ENCODE results near the gene PIWIL1. TPM values are rescaled to one million over a fixed set of nuclear protein-coding genes. Genes with fewer than 3 reads are reported as not detected.

Gene PIWIL1
- total RNA-seq, 1 experiment from 2014 or later: not detected

DNA sequence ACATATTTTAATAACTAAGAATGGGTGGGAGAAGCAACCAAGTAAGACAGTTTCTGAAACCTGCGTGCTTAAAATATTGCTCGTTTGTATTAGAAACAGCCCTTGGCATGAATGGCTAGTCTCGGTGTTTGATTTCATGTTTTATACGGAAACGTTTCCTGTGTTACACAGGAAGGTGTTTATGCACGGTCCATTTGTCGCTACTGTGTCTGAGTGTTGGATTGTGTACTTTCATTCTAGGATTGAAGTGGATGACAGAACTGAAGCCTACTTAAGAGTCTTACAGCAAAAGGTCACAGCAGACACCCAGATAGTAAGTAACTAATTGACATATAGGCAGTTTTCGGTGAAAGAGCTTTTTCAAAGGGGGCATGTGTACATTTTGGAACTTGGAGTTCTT is 19.6 kb downstream of the PIWIL1 start:
- H3K14ac ChIP-seq (ENCODE audit: insufficient read depth, low read length): no peak overlapping the region
- no peak overlapping the region for H3K9ac ChIP-seq (ENCODE audit: extremely low read depth, insufficient read length, low read length)
- WGBS (ENCODE audit: extremely low coverage, insufficient read length, low lambda C conversion rate): no CpG with 5 or more reads among the region's 8 CpGs
- no peaks in the 10 kb centered on the region for H3K79me2 ChIP-seq (ENCODE audit: insufficient read depth, low read length)
- Mint-ChIP-seq H3K36me3 (ENCODE audit: insufficient read depth in 1 of 3, low read depth in 3 of 3) (no peaks in the 10 kb centered on the region; a peak in 1 of 7 replicates), H3K27ac (no peak overlapping the region), H3K9me3 (no peaks in the 10 kb centered on the region), H3K4me3 (no peak overlapping the region), H3K27me3 (ENCODE audit: low read depth) (peaks cover 47% of the 10 kb centered on the region), H3K4me1 (peaks cover 9 to 15% of the 10 kb centered on the region in 2 experiments; a peak in 3 of 4 replicates)
- no peaks in the 10 kb centered on the region for H3K27me3 ChIP-seq (ENCODE audit: insufficient read depth, low read length)
- H4K91ac ChIP-seq (ENCODE audit: insufficient read length, low read depth, low read length): no peak overlapping the region
- H2BK5ac ChIP-seq (ENCODE audit: insufficient read length, low read length): no peak overlapping the region
- H3K9me3 ChIP-seq (ENCODE audit: control insufficient read depth, low read depth, low read length): no peaks in the 10 kb centered on the region
- DNase-seq: no peak
- H3K18ac ChIP-seq (ENCODE audit: insufficient read length, low read depth, low read length): no peak overlapping the region
- no peaks in the 10 kb centered on the region for H4K20me1 ChIP-seq (ENCODE audit: control insufficient read depth, insufficient read depth, insufficient read length)
- H2AK5ac ChIP-seq (ENCODE audit: insufficient read length, low read length): no peak overlapping the region
- H3K4ac ChIP-seq (ENCODE audit: low read depth, low read length): no peak overlapping the region
- H3K56ac ChIP-seq (ENCODE audit: insufficient read length, low read depth, low read length): no peak overlapping the region
- no peak overlapping the region for H4K5ac ChIP-seq (ENCODE audit: insufficient read length, low read depth, low read length)
- H3K23me2 ChIP-seq (ENCODE audit: insufficient read length, low read depth, low read length, poor library complexity, severe bottlenecking): no peaks in the 10 kb centered on the region
- TF ChIP-seq, protein P1, sequence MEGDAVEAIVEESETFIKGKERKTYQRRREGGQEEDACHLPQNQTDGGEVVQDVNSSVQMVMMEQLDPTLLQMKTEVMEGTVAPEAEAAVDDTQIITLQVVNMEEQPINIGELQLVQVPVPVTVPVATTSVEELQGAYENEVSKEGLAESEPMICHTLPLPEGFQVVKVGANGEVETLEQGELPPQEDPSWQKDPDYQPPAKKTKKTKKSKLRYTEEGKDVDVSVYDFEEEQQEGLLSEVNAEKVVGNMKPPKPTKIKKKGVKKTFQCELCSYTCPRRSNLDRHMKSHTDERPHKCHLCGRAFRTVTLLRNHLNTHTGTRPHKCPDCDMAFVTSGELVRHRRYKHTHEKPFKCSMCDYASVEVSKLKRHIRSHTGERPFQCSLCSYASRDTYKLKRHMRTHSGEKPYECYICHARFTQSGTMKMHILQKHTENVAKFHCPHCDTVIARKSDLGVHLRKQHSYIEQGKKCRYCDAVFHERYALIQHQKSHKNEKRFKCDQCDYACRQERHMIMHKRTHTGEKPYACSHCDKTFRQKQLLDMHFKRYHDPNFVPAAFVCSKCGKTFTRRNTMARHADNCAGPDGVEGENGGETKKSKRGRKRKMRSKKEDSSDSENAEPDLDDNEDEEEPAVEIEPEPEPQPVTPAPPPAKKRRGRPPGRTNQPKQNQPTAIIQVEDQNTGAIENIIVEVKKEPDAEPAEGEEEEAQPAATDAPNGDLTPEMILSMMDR (conservative IDR thresholded peaks at IDR 0.05): no peak
- no peak overlapping the region for H3K27ac ChIP-seq (ENCODE audit: insufficient read length, low read depth, low read length)
- no peak overlapping the region for H2BK20ac ChIP-seq (ENCODE audit: low read depth, low read length, poor library complexity, severe bottlenecking)
- H3K23ac ChIP-seq (ENCODE audit: insufficient read length, low read depth, low read length): no peak overlapping the region
- H2BK120ac ChIP-seq (ENCODE audit: low read depth, low read length, poor library complexity, severe bottlenecking): no peak overlapping the region
- H4K8ac ChIP-seq (replicated peaks; ENCODE audit: insufficient read length, low read depth, low read length): no peak overlapping the region
- no peak overlapping the region for H2AFZ ChIP-seq (ENCODE audit: low read length)
- H3T11ph ChIP-seq (ENCODE audit: low read length): no peak overlapping the region
- H3K4me1 ChIP-seq (ENCODE audit: insufficient read depth, low read length): no peaks in the 10 kb centered on the region
- no peak overlapping the region for H2BK15ac ChIP-seq (ENCODE audit: low read depth, low read length)
- no peaks in the 10 kb centered on the region for H3K79me1 ChIP-seq (ENCODE audit: insufficient read depth, low read depth, low read length, poor library complexity, severe bottlenecking)
- H2BK12ac ChIP-seq (ENCODE audit: insufficient read length, low read depth, low read length): no peak overlapping the region
- no peak overlapping the region for H3K4me2 ChIP-seq (ENCODE audit: insufficient read depth, insufficient read length, low read length)
